Measurements from ENCODE around the gene KIAA1671.

KIAA1671 gene

GRCh38 chr22:24969560-24970301, 17.2 kb downstream of the KIAA1671 start:
- in situ Hi-C loops (cut with HindIII; ENCODE audit: low pct_ligation_motif_present, low sequenced_read_pairs): no loop called here
- no peak overlapping the region for H3K27ac ChIP-seq
- TF ChIP-seq CTCF (IDR thresholded peaks at IDR 0.05; ENCODE audit: low read depth, low read length, missing control alignments): no peak
- H3K27me3 ChIP-seq (replicated peaks): no peaks in the 10 kb centered on the region
- peak; percentile 39 for DNase-seq
- H3K4me3 ChIP-seq (ENCODE audit: low read depth, low read length): no peak overlapping the region
- H3K36me3 ChIP-seq (replicated peaks): no peaks in the 10 kb centered on the region

GRCh38 chr22:24972369-24972768, 19.9 kb downstream of the KIAA1671 start:
- no peak for DNase-seq
- no peaks in the 10 kb centered on the region for H3K27me3 ChIP-seq (replicated peaks)
- H3K27ac ChIP-seq: no peak overlapping the region
- in situ Hi-C loops (cut with HindIII; ENCODE audit: low pct_ligation_motif_present, low sequenced_read_pairs): no loop called here
- no peak for TF ChIP-seq CTCF (IDR thresholded peaks at IDR 0.05; ENCODE audit: low read depth, low read length, missing control alignments)
- H3K36me3 ChIP-seq (replicated peaks): no peaks in the 10 kb centered on the region
- H3K4me3 ChIP-seq (ENCODE audit: low read depth, low read length): no peak overlapping the region

GRCh38 chr22:24973872-24974271, 21.4 kb downstream of the KIAA1671 start:
- no peak for DNase-seq
- no peaks in the 10 kb centered on the region for H3K36me3 ChIP-seq (replicated peaks)
- in situ Hi-C loops (cut with HindIII; ENCODE audit: low pct_ligation_motif_present, low sequenced_read_pairs): no loop called here
- no peaks in the 10 kb centered on the region for H3K27me3 ChIP-seq (replicated peaks)
- H3K27ac ChIP-seq: no peak overlapping the region
- no peak overlapping the region for H3K4me3 ChIP-seq (ENCODE audit: low read depth, low read length)
- no peak for TF ChIP-seq CTCF (IDR thresholded peaks at IDR 0.05; ENCODE audit: low read depth, low read length, missing control alignments)

GRCh38 chr22:24975125-24975640, 22.7 kb downstream of the KIAA1671 start:
- no peak overlapping the region for H3K27ac ChIP-seq
- no peak overlapping the region for H3K4me3 ChIP-seq (ENCODE audit: low read depth, low read length)
- H3K27me3 ChIP-seq (replicated peaks): no peaks in the 10 kb centered on the region
- TF ChIP-seq CTCF (IDR thresholded peaks at IDR 0.05; ENCODE audit: low read depth, low read length, missing control alignments): no peak
- in situ Hi-C loops (cut with HindIII; ENCODE audit: low pct_ligation_motif_present, low sequenced_read_pairs): no loop called here
- no peaks in the 10 kb centered on the region for H3K36me3 ChIP-seq (replicated peaks)
- no peak for DNase-seq

GRCh38 chr22:24975813-24976341, 23.4 kb downstream of the KIAA1671 start:
- no peak for TF ChIP-seq CTCF (IDR thresholded peaks at IDR 0.05; ENCODE audit: low read depth, low read length, missing control alignments)
- Histone ChIP-seq H3K27me3 (replicated peaks) (no peaks in the 10 kb centered on the region), H3K27ac (no peak overlapping the region), H3K36me3 (replicated peaks) (no peaks in the 10 kb centered on the region), H3K4me3 (ENCODE audit: low read depth, low read length) (no peak overlapping the region)
- no peak for DNase-seq
- in situ Hi-C loops (cut with HindIII; ENCODE audit: low pct_ligation_motif_present, low sequenced_read_pairs): no loop called here

All from brain microvascular endothelial cell (primary cell).